ENCODE measurements around the gene COX14. TPM values are rescaled to one million over a fixed set of nuclear protein-coding genes. Genes with fewer than 3 reads are reported as not detected.

The COX14 gene
- total and polyA plus RNA-seq, 2 experiments from 2014 or later: 53.4 to 122 TPM

DNA sequence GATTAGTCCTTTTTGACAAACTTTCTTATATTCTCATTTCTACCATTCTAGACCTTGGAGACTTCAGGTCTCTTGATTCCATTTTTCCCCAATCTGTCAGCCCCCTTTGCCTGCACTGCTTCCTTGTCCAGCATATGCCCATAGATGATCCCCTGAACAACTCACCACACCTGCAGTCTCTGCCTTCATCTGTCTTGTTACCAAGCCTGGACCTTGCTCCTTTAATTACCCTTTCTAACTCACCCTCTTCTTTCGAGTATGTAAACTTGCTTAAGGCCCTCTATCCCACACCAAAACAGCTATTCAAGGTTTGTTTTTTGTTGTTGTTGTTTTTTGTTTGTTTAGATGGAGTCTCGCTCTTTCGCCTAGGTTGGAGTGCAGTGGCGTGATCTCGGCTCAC lies 9.6 kb downstream of the COX14 start:
- H3K4me2 ChIP-seq (ENCODE audit: unreplicated experiment): no peak overlapping the region
- H3K4me1 ChIP-seq (ENCODE audit: insufficient read depth): no peaks in the 10 kb centered on the region
- DNase-seq: no peak
- no peak overlapping the region for H3K27ac ChIP-seq
- no peak overlapping the region for H3K4me3 ChIP-seq
- no peaks in the 10 kb centered on the region for H4K20me1 ChIP-seq (ENCODE audit: insufficient read depth)
- TF ChIP-seq EZH2 (IDR thresholded peaks at IDR 0.05; ENCODE audit: insufficient read depth, poor library complexity, severe bottlenecking) (no peak), EZH2phosphoT487 (IDR thresholded peaks at IDR 0.05; ENCODE audit: insufficient read depth, low read depth) (no peak)
- H3K27me3 ChIP-seq (replicated peaks; ENCODE audit: insufficient read depth): no peaks in the 10 kb centered on the region
- no peaks in the 10 kb centered on the region for H3K9me3 ChIP-seq (ENCODE audit: low read depth)
- H3K36me3 ChIP-seq (ENCODE audit: low read depth): 0 out of 2 replicates have a peak, but pooled peaks cover 3% of the 10 kb centered on the region
- H3K9ac ChIP-seq: no peak overlapping the region
- H3K79me2 ChIP-seq (ENCODE audit: insufficient read depth): peaks cover 35% of the 10 kb centered on the region
- in situ Hi-C loops (cut with MboI): no loop called here
- no peaks in the 10 kb centered on the region for H3K9me2 ChIP-seq (ENCODE audit: insufficient read depth)
- no peak overlapping the region for H2AFZ ChIP-seq
- peaks cover 26% of the 10 kb centered on the region; the same call in 1 of the 2 replicates for H3F3A ChIP-seq (ENCODE audit: insufficient read depth)
- WGBS, 2 experiments (ENCODE audit: low coverage in 1 of 2, low lambda C conversion rate in 2 of 2, missing lambda C conversion rate in 2 of 2): 95 to 100% methylated on average over 5 of the region's 5 CpGs

DNA sequence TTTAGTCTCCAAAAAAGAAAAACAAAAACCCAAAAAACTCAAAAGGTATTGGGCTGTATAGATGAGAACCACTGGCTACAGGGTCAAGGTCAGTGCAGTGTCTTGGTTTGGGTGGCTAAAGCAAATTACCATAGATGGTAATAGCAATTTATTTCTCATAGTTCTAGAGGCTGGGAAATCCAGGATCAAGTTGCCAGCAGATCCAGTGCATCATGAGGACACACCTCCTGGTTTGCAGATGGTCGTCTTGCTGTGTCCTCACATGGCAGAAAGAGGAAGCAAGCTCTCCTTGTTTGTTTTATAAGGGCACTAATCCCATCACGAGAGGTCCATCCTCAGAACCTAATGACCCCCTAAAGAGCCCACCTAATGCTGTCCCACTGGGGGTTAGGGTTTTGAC lies 11.2 kb downstream of the COX14 start:
- in situ Hi-C loops (cut with MboI): no loop called here
- H3K27me3 ChIP-seq (replicated peaks; ENCODE audit: insufficient read depth): no peaks in the 10 kb centered on the region
- no peak overlapping the region for H3K4me2 ChIP-seq (ENCODE audit: unreplicated experiment)
- no peaks in the 10 kb centered on the region for H3K9me2 ChIP-seq (ENCODE audit: insufficient read depth)
- H3K27ac ChIP-seq: no peak overlapping the region
- no peaks in the 10 kb centered on the region for H3K4me1 ChIP-seq (ENCODE audit: insufficient read depth)
- WGBS, 2 experiments (ENCODE audit: low coverage in 1 of 2, low lambda C conversion rate in 2 of 2, missing lambda C conversion rate in 2 of 2): 43 to 56% methylated on average over 2 of the region's 2 CpGs
- H3K4me3 ChIP-seq: no peak overlapping the region
- TF ChIP-seq EZH2phosphoT487 (IDR thresholded peaks at IDR 0.05; ENCODE audit: insufficient read depth, low read depth) (no peak), EZH2 (IDR thresholded peaks at IDR 0.05; ENCODE audit: insufficient read depth, poor library complexity, severe bottlenecking) (no peak)
- H2AFZ ChIP-seq: no peak overlapping the region
- H3K79me2 ChIP-seq (ENCODE audit: insufficient read depth): peaks cover 20% of the 10 kb centered on the region
- DNase-seq: no peak
- no peaks in the 10 kb centered on the region for H4K20me1 ChIP-seq (ENCODE audit: insufficient read depth)
- no peak overlapping the region for H3K9ac ChIP-seq
- H3F3A ChIP-seq (ENCODE audit: insufficient read depth): peaks cover 26% of the 10 kb centered on the region; the same call in 1 of the 2 replicates
- no peaks in the 10 kb centered on the region for H3K9me3 ChIP-seq (ENCODE audit: low read depth)
- peaks cover 15% of the 10 kb centered on the region; the same call in 1 of the 2 replicates for H3K36me3 ChIP-seq (ENCODE audit: low read depth)

DNA sequence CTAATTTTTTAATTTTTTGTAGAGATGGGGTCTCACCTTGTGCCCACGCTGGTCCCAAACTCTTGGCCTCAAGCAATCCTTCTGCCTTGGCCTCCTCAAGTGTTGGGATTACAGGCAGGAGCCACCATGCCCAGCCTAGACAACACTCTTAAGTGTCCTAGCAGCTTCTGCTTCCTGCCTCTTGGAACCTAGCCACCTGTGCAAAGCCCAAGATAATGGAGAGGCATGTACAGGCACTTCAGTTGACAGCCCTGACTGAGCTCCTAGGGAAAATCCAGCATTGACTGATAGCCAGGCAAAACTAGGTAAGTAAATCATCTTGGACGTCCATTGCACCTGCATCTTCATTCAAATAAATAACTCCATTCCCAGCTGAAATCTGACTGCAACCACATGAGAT lies 15.5 kb downstream of the COX14 start:
- no peak overlapping the region for H3K27ac ChIP-seq
- peaks cover 40% of the 10 kb centered on the region for H3F3A ChIP-seq (ENCODE audit: insufficient read depth)
- H2AFZ ChIP-seq: no peak overlapping the region
- in situ Hi-C loops (cut with MboI): no loop called here
- no peak overlapping the region for H3K9ac ChIP-seq
- H3K4me3 ChIP-seq: no peak overlapping the region
- peaks cover 37% of the 10 kb centered on the region; the same call in 1 of the 2 replicates for H3K36me3 ChIP-seq (ENCODE audit: low read depth)
- no peaks in the 10 kb centered on the region for H3K9me3 ChIP-seq (ENCODE audit: low read depth)
- no peak for TF ChIP-seq EZH2phosphoT487 (IDR thresholded peaks at IDR 0.05; ENCODE audit: insufficient read depth, low read depth)
- no peak for TF ChIP-seq EZH2 (IDR thresholded peaks at IDR 0.05; ENCODE audit: insufficient read depth, poor library complexity, severe bottlenecking)
- no peaks in the 10 kb centered on the region for H3K27me3 ChIP-seq (replicated peaks; ENCODE audit: insufficient read depth)
- H4K20me1 ChIP-seq (ENCODE audit: insufficient read depth): no peaks in the 10 kb centered on the region
- H3K4me1 ChIP-seq (ENCODE audit: insufficient read depth): no peaks in the 10 kb centered on the region
- 78 to 92% methylated on average over 2 of the region's 2 CpGs for WGBS, 2 experiments (ENCODE audit: low coverage in 1 of 2, low lambda C conversion rate in 2 of 2, missing lambda C conversion rate in 2 of 2)
- H3K79me2 ChIP-seq (ENCODE audit: insufficient read depth): no peaks in the 10 kb centered on the region
- H3K4me2 ChIP-seq (ENCODE audit: unreplicated experiment): no peak overlapping the region
- no peak for DNase-seq
- H3K9me2 ChIP-seq (ENCODE audit: insufficient read depth): no peaks in the 10 kb centered on the region

DNA sequence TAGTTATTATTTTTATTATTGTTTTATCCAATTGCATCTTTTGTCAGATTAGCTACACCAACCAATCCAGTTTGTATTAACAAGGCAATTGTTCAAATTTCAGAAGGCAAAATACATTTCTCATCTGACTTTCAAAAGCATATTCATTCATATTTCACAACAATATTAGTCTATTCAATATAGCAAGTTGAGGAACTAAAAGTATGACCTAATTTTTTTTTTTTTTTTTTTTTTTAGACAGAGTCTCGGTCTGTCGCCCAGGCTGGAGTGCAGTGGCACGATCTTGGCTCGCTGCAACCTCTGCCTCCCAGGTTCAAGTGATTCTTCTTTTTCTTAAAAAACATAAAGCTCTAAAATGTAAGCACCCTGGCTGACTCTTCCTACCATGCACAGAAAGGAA lies 17.3 kb downstream of the COX14 start:
- no peak overlapping the region for H3K9ac ChIP-seq
- in situ Hi-C loops (cut with MboI): no loop called here
- H3K36me3 ChIP-seq (ENCODE audit: low read depth): peaks cover 49% of the 10 kb centered on the region
- TF ChIP-seq EZH2phosphoT487 (IDR thresholded peaks at IDR 0.05; ENCODE audit: insufficient read depth, low read depth) (no peak), EZH2 (IDR thresholded peaks at IDR 0.05; ENCODE audit: insufficient read depth, poor library complexity, severe bottlenecking) (no peak)
- H4K20me1 ChIP-seq (ENCODE audit: insufficient read depth): no peaks in the 10 kb centered on the region
- H3F3A ChIP-seq (ENCODE audit: insufficient read depth): peaks cover 39% of the 10 kb centered on the region
- H3K4me3 ChIP-seq: no peak overlapping the region
- H3K4me2 ChIP-seq (ENCODE audit: unreplicated experiment): no peak overlapping the region
- no peak overlapping the region for H2AFZ ChIP-seq
- H3K9me3 ChIP-seq (ENCODE audit: low read depth): no peaks in the 10 kb centered on the region
- DNase-seq: no peak
- H3K27me3 ChIP-seq (replicated peaks; ENCODE audit: insufficient read depth): no peaks in the 10 kb centered on the region
- H3K4me1 ChIP-seq (ENCODE audit: insufficient read depth): no peaks in the 10 kb centered on the region
- no peak overlapping the region for H3K27ac ChIP-seq
- 41% methylated on average over 4 of the region's 4 CpGs for WGBS, 2 experiments (ENCODE audit: low coverage in 1 of 2, low lambda C conversion rate in 2 of 2, missing lambda C conversion rate in 2 of 2)
- no peaks in the 10 kb centered on the region for H3K9me2 ChIP-seq (ENCODE audit: insufficient read depth)
- 0 out of 2 replicates have a peak, but pooled peaks cover 7% of the 10 kb centered on the region for H3K79me2 ChIP-seq (ENCODE audit: insufficient read depth)
